GM06990 (cell line): ENCODE data around the gene CASK.
"Not testable (repeated sequence)": the region's sequence is repeated elsewhere in the genome, so short reads cannot be mapped to it uniquely, and the experiment has no call there.

Experiments
- DNase-seq: peaks from one replicate; pipeline ENCODE4 v3.0.0-alpha.2; 2011; ENCODE audit not compliant: insufficient read length; ENCODE audit errors: extremely low read depth
- H3K27me3 ChIP-seq: replicated peaks from 2 replicates; pipeline ENCODE4 v1.6.0; 2011; ENCODE audit warnings: low read length; ENCODE audit not compliant: control insufficient read depth, insufficient read depth
- H3K36me3 ChIP-seq: 2 replicates; pipeline ENCODE4 v1.5.1; 2011; ENCODE audit warnings: low read length; ENCODE audit not compliant: control insufficient read depth, insufficient read depth
- H3K4me3 ChIP-seq: replicated peaks from 2 replicates; pipeline ENCODE4 v1.5.1; 2011; ENCODE audit warnings: low read depth, mild to moderate bottlenecking, control low read depth, low read length
- CTCF ChIP-seq: IDR thresholded peaks from 2 replicates; pipeline ENCODE4 v1.5.1; 2011; ENCODE audit warnings: low read length, control low read depth, mild to moderate bottlenecking, inconsistent platforms; ENCODE audit not compliant: insufficient read depth, poor library complexity, severe bottlenecking

CASK gene

DNA sequence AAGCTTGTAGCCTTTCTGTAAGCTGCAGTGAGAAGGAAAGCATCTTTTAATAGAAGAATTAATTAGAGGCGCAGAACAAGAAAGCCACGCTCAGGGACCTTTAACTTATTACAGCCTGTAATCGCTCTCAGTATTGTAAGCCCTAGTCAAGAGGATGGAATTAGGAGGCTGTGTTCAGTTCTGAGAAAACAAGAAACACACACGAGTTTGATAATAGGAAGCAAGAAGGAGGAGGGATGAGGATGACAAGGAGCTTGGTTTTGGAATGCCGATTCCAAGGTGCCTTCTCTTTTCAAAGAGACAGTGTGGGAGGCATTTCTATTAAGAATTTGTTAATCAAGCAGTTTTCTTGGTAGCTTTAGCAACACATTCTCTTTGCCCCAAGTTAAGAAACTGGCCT lies 406.9 kb downstream of the CASK start:
- Histone ChIP-seq H3K27me3 (no peaks in the 10 kb centered on the region), H3K4me3 (no peak overlapping the region), H3K36me3 (no peaks in the 10 kb centered on the region)
- TF ChIP-seq CTCF = no peak
- DNase-seq = no peak

- TF ChIP-seq CTCF = no peak
- no peak for DNase-seq
- Histone ChIP-seq H3K36me3 (no peaks in the 10 kb centered on the region), H3K4me3 (no peak overlapping the region), H3K27me3 (no peaks in the 10 kb centered on the region)
Observed at GRCh38 chrX:41515376-41515775, 408.0 kb downstream of the CASK start.

DNA sequence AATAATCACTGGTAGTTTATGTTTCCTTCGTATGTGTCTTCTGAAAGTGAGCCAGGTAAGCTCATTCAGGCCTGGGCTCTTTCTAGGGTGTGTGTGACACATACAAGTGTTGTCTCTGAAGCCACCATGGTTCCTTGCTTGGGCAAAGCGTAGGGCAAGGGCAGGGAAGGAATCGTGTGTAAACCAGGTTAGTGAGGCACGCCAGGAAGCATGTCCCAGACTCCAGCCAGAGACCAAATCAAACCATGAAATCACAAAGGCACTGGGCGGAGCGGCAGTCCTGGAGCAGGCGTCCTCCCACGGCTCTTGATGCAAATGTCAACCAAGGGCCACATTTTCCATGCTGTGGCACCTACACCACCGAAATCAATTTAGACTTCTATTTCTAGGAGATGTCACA lies 409.2 kb downstream of the CASK start:
- DNase-seq = no peak
- TF ChIP-seq CTCF = no peak
- no peaks in the 10 kb centered on the region for H3K36me3 ChIP-seq
- H3K27me3 ChIP-seq = no peaks in the 10 kb centered on the region
- no peak overlapping the region for H3K4me3 ChIP-seq

GRCh38 chrX:41512853-41513252 lies 410.5 kb downstream of the CASK start:
- not testable (repeated sequence) for H3K36me3 ChIP-seq, H3K4me3 ChIP-seq, H3K27me3 ChIP-seq, DNase-seq

- Histone ChIP-seq H3K27me3 (no peaks in the 10 kb centered on the region), H3K36me3 (no peaks in the 10 kb centered on the region), H3K4me3 (no peak overlapping the region)
- peak; percentile 17 for DNase-seq
- no peak for TF ChIP-seq CTCF
Observed at GRCh38 chrX:41512394-41512793, 411.0 kb downstream of the CASK start.

DNA sequence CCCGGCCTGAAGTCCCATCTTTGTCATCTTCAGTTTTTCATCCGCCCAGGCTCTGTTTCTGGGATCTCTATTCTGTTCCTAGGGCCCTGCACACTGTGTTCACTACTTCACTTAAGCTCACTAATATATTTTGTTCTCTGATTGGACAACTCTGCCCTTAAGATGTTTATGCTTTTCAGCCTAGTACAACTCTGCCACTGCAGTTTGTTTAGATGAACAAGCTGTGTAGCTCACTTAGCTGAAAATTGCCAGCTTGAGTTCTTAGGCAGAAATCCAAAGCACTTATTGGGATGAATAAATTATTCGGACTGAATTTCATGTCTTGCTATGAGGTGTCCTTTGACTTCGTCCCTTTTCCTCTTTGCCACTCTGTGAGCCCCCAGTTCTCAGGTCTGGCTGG lies 415.4 kb downstream of the CASK start:
- no peaks in the 10 kb centered on the region for H3K27me3 ChIP-seq
- no peak overlapping the region for H3K4me3 ChIP-seq
- H3K36me3 ChIP-seq = no peaks in the 10 kb centered on the region
- DNase-seq = no peak
- no peak for TF ChIP-seq CTCF
